HG03025 (cell line): ENCODE data around the gene ACTR1A.
"Not testable (repeated sequence)": the region's sequence is repeated elsewhere in the genome, so short reads cannot be mapped to it uniquely, and the experiment has no call there.

Experiments
- ATAC-seq: cut with Tn5 transposase; IDR thresholded peaks from one replicate; pipeline ENCODE4 v1.9.1; 2021; ENCODE audit warnings: mild to moderate bottlenecking, moderate library complexity; ENCODE audit not compliant: unreplicated experiment, low FRiP score

ACTR1A gene

DNA sequence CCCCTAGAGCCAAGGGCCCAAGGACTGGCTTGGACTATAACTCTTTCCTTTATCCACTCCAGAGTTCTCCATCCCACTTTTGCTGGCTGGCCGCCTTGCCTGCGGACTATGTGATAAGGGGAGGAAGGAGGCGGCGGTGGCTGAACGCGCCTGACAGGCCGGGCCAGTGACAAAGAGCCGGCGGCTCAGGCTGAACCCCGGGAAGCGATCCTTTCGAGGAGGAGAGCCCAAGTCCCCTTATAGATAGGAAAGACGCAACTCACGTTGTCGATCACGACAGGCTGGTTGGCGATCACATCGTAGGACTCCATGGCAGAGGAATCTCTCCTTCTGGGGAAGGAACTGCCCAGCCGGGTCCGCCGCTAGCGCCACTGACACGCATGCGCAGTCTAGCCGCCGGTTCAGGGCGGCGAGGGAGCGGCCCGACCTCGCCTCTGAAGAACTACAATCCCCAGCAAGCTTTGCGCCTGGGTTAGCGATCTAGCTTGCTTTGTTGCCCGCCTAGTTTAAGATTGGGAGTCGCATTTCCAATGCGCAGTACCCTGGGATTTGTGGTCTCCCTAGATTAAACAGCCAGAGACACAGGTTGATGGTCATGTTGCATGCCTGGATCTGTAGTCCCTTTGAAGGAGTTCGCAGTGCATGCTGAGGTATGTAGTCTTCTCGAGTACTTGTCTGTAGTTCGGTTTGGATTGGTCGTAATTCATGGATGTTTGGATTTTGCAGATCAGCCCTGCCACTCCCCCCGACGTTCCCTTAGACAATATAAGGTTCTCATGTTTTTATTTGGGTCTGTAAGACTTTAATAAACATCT, at the start of gene ACTR1A:
TSS of gene ACTR1A (minus strand) at position 376 of the 815 bp plus-strand sequence. CDS start at position 311, 65 bp downstream.
- peak; percentile 48 for ATAC-seq

DNA sequence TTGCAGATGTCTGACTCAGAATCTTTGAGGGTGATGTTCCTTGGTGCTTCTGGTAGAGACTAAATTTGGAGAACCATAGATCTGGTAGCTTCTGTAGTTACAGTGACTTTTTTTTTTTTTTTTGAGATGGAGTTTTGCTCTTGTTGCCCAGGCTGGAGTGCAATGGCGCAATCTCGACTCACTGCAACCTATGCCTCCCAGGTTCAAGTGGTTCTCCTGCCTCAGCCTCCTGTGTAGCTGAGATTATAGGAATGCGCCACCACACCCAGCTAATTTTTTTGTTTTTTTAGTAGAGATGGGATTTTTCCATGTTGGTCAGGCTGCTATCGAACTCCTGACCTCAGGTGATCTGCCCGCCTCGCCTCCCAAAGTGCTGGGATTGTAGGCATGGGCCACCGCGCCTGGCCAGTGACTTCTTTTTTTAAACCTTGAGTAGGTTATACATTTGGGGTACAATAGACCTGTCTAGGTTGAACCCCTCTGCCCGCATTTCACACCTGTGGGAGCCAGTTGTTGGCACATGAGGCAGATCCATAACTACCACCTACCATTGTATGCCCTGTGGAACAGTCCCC, 48.2 kb upstream of the ACTR1A start:
- ATAC-seq = no peak

DNA sequence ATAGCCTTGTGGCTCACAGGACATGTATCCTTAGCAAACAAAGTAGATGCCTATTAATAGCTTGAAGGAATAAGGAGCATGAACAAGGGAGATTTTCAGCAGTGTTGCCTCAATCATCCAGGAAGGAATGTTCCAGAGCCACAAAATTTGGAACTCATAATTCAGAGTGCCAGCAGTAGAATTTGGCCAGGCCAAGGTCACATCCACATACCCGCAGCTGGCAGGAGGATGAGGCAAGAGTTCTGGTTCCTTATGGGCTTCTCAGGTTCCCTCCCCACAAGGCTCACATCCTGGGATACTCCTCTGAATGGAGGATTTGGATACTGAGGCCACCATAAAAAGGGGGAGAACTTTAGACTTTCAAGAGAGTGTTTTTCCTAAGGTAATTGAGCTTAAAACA, 47.0 kb upstream of the ACTR1A start:
- ATAC-seq = no peak

DNA sequence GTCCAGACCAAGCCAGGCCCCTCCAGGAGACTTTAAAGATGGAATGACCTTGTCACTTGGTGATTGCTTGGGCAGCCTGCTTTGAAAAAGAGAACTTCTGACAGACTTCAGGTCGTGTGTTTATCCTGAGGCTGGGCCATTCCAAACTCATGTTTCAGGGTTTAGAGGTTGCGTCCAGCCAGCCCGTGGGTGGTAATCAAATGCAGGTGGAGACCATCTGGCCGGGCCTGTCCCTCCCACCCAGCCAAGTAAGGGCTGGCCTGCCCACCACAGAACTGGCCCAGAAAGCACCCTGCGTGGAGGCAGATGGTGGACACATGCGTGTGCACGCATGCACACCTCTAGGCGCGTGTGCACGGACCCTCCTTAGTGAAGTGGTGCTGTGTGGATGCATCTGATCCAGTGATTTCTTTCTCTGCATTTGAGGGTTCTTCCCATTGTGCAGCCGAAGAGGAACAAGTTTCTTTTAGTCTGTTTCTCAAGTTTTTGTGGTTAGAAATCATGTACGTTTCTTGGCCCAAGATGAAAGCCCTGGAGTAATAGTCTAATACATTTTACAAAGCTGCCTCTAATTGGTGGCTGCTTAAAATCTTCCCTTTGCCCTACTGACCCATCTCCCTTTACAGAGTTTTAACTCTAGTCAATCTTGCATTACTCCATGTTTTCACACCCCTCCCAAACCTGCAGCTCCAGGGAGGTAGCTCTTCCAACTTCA, 44.3 kb upstream of the ACTR1A start:
- ATAC-seq = no peak

DNA sequence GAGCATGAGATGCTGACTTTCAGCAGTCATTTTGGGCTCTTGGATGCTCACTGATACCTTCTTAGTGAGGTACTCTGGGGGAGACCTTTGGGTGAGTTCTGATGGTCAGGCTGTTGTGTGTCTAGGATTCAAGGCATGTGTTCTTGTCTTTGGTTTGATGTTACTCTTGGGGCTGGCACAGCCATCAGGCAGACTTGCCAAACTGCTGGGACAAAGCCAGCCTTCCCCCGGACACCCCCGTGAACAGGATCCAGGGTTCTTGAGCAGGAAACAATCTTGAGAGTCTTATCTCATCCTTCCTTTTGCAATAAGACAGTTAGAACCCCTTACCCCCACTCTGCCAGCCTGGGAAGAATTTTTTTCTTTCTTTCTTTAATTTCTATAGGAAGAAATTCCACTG, 43.5 kb upstream of the ACTR1A start:
- ATAC-seq = no peak

DNA sequence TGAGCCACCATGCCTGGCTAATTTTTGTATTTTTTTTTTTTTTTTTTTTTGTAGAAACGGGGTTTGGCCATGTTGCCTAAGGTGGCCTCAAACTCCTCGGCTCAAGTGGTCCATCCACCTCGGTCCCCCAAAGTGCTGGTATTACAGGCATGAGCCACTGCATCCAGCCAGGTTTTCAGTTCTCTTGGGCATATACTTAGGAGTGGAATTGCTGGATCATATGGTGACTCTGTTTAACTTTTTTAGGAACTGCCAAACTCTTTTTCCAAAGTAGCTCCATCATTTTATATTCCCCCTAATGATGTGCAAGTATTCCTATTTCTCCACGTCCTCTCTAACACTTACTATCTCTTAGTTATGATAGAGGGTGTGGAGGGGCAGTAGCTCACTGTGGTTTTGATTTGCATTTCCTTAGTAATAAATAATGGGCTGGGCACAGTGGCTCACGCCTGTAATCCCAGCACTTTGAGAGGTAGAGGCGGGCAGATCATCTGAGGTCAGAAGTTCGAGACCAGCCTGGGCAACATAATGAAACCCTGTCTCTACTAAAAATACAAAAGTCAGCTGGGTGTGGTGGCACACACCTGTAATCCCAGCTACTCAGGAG, 42.9 kb upstream of the ACTR1A start:
- ATAC-seq = no peak

DNA sequence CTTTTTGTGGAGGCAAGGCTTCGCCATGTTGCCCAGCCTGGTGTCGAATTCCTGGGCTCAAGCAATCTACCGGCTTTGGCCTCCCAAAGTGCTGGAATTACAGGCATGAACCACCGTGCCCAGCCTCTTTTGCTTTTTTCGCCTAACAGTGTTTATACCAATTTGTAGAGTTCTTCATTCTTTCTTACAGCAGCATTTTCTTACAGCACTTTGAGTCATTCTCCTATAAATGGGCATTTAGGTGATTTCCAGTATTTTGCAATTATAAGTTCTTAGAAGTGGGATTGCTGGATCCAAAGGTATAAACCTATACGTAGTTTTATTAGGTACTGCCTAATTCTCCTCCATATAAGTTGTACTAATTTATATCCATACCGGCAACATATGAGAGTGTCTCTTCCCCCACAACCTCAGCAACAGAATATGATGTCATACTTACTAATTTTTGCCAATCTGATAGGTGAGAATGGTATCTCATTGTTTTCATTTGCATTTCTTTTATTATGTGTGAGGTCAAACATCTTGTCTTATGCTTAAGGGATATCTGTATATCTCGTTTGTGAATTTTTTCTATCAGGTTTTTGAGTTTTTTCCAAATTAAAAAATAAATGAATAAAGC, 40.4 kb upstream of the ACTR1A start:
- no peak for ATAC-seq

DNA sequence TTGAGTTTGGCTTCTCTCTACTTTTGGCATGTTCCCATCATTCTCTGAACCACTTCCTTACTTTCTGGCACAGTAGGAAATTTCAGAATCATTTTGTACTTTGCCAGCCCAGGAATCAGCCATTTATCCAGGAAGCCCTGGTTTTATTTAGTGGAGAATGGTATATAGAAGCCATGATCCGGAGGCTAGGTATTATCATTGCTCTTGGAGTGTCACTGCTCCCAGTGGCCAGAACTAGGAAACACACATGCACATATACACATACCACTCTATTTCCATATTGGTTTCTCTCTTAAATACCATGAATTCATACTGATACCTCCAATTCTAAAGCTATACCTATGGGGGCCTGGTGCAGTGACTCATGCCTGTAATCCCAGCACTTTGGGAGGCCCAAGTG, 37.5 kb upstream of the ACTR1A start:
- no peak for ATAC-seq

DNA sequence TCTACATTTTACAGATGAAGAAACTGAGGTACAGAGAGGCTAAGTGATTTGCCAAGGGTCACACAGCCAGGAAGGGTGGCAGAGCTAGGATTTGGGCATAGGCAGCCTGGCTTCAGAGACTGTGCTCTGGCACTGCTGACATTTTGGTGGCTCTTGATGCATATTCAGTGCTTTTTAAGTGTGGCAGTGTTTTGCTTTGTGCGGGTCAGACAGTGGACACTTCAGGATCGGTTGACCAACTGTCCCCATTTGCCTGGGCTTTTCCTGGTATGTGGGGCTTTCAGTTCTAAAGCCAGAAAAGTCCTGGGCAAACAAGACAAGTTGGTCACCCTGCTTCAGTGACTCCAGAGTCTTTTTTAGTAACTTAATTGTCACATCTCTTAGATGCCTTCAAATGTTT, 36.3 kb upstream of the ACTR1A start:
- no peak for ATAC-seq

DNA sequence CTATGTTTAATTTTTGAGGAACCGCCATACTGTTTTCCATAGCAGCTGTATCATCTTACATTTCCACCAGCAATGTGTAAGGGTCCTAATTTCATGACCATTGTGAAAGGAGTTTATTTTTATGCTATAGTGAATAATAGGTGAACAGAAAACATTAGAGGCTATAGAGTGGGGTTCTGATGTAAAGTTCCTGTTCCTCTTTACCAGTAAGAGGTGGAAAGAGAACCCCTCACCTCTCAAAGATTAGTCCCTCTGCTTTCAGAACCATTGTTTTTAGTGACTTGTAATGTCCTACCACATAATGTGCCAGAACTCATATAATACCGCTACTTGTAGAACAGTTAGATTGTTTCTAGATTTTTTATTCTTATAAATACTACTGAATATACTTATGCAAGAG, 35.4 kb upstream of the ACTR1A start:
- no peak for ATAC-seq

DNA sequence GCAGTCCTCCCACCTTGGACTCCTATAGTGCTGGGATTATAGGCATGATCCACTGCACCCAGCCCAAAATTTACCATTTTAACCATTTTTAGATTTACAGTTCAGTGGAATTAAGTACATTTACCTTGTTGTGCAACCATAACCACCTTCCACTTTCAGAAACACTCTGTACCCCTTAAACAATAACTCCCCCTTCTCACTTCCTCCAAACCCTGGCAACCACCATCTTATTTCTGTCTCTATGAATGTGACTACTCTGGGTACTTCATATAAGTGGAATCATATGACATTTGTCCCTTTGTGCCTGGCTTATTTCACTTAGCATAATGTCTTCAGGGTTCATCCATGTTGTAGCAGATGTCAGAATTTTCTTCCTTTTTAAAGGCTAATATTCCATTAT, 34.9 kb upstream of the ACTR1A start:
- no peak for ATAC-seq

DNA sequence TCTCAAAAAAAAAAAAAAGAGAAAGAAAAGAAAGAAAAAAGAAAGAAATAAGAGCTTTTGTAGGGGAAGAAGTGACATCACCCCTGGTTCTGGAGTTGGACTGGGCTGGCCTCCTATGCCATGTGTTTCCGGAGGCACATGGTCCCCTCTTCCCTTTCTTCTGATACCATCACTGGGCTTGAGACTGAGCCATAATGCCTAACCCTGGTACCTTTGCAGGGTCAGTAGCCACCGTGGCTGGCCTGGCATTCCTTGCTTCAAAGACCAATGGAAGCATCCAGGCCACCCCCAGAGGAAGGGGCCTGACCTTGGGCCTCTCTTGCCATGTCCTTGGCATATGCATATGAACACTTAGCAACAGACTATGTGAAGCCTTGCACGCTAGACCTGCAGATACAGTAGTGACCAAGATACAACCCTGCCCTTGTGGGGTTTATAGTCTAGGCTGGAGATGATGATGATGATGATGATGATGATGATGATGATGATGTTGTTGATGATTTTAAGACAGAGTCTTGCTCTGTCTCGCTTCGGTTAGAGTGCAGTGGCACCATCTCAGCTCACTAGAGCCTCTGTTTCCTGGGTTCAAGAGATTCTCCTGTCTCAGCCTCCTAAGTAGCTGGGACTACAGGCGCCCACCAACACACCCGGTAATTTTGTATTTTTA, 33.1 kb upstream of the ACTR1A start:
- ATAC-seq = no peak

DNA sequence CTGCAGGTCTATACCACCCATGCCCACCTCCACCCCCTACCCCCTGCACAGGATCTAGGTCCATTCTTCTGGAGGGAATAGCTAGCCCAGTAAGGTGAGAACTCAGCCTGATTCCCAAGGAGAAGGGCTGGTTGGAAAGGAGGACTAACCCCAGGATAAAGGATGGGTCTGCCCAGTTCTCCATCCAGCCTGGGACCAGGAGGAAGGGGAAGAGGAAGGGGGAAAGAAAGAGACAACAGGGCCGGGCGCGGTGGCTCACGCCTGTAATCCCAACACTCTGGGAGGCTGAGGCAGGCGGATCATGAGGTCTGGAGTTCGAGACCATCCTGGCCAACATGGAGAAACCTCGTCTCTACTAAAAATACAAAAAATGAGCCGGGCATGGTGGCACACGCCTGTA, 32.5 kb upstream of the ACTR1A start:
- ATAC-seq = not testable (repeated sequence)

DNA sequence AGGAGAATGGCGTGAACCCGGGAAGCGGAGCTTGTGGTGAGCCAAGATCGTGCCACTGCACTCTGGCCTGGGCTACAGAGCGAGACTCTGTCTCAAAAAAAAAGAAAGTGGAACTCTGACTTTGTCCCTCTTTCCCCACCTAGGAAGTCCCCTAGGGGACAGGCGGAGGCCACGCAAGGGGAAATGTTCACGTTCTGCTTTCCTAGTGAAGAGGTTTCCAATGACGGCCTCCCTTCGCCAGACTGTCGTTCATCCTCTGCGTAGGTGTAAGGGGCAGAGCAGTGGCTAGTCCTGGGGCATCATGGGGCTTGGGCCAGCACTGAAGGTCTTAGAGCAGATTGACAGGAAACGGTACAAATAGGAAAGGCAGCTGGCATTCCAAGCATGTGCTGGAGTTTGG, 31.8 kb upstream of the ACTR1A start:
- ATAC-seq = no peak

DNA sequence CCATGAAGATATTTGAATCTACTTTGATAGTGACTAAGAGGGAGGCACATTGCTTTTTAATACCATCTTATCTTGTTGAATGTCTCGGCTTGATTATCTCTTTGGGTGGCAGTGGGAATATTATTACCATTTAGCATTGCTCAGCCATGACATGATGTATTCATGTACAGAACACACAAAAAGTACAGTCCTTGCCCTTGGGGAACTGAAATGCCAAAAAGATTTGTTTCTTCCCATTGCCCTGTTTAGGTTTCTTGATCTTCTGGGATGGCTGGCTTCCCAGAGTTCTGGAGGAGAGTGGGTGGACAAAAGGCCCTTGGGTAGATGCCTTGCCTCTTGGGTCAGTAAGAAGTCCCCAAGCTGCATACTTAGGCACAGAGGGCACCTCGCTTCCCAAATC, 25.0 kb upstream of the ACTR1A start:
- no peak for ATAC-seq

DNA sequence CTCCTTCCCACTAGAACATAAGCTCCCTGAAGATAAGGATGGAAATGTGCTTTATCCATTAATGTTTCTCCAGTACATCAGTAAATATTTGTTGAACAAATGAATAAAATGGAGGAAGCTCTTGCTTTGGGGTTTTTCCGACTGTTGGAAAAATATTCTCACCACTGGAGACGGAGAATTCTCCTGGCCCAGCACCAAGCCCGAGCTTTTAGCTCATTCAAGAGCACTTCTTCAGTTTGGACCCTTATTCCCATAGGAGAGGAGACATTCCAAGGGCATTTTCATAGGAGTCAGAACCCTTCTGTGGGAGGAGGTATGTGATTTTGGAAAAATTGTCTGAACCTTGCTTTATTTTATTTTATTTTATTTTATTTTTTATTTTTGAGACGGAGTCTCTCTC, 22.2 kb upstream of the ACTR1A start:
- no peak for ATAC-seq

DNA sequence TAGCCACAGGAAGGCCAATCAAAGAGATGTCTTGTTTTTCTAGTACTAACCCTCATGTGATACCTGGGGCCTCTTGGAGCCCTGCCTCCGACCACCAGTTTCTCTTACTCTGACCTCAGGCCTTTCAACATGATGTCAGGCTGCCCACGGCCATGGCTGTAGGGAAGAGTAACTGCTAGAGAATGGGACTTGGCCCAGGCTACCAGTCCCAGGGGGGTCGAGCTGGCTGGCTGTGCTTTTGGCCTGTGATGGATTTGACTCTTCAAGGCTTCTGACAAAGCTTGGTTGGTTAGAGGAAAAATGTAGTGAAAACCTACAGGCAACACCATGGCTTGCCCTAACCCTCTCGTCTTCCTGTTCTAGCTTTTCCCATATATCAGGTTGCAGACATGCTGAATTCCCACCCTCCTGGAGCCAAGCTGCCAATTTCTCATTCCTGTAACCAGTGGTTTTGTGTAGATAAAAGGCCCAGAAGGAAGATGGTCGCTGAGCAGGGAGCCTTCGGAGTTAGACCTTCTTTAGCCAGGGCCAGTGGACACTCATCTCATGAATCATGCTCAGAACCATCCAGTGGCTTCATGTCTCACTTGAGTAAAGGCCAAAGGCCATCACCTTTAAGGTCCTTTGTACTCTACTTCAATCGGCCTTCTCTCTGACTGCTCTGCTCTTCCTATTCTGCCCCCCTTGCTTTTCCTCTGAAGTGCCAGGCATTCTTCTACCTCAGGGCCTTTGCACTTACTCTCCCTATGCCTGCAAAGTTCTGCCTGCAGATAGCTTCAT, 20.9 kb upstream of the ACTR1A start:
- ATAC-seq = no peak

DNA sequence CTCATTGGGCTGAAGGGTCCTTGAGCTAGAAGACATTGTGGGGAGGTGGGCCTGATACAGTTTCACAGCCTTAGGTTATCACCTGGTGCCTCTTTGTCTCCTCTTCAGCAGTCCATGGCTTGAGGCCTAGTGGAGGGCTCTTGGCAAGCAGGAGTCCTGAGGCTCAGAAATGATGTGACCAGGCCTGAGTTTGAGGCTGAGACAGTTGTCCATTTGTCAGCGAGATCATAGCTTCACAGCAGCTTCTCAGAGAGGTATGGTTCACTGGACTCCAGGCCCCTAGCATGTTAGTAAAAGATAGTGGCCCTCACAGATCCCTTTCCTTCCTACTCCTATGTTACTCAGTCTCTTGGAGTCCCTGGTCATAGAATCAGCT, 20.4 kb upstream of the ACTR1A start:
- ATAC-seq = no peak

DNA sequence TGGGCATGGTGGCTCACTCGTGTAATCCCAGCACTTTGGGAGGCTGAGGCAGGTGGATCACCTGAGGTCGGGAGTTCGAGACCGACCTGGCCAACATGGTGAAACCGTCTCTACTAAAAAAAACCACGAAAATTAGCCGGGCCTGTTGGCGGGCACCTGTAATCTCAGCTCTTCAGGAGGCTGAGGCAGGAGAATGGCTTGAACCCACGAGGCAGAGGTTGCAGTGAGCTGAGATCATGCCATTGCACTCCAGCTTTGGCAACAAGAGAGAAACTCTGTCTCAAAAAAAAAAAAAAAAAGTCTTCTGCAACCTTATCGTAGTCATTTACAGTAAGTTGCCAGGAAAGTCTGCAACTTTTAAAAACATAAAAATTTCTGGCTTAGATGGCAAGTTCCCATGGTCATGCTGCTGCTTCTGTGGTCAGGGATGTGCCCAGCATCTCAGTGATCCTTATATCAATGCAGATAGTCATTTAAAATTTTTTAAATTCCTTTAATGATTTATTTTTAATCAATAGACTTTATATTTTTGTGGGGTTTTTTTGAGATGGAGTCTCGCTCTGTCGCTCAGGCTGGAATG, 16.8 kb upstream of the ACTR1A start:
- no peak for ATAC-seq
